Medulla oblongata (tissue), 1 donor: ENCODE data around the gene QARS1.

Source experiments
- DNase-seq: peaks from one replicate; pipeline ENCODE4 v3.0.0-alpha.2; 2015; ENCODE audit errors: extremely low spot score

Gene QARS1

GRCh38 chr3:49053543-49053942 is 51.0 kb downstream of the QARS1 start:
- no peak for DNase-seq
